PC-3 (cell line): Measurements from ENCODE around the gene DPT.

Experiments used
- CTCF ChIP-seq: fragments of 300-600 bp; sonication (generic); conservative IDR thresholded peaks from 2 replicates; pipeline ENCODE4 v1.5.1; 2017; ENCODE audit warnings: antibody characterized with exemption, low read depth, mild to moderate bottlenecking, low read length
- EZH2 ChIP-seq: fragments of 300-600 bp; sonication (generic); IDR thresholded peaks from one replicate; pipeline ENCODE4 v1.6.1; 2017; ENCODE audit warnings: antibody characterized with exemption, mild to moderate bottlenecking, low read length; ENCODE audit not compliant: unreplicated experiment

GRCh38 chr1:168733241-168733640, 4.2 kb upstream of the DPT start:
- no peak for TF ChIP-seq CTCF
- no peak for TF ChIP-seq EZH2
